Adrenal gland (tissue), 12 donors: ENCODE data around the gene MUSK. TPM values are rescaled to one million over a fixed set of nuclear protein-coding genes. Genes with fewer than 3 reads are reported as not detected.

Experiments
- DNase-seq, 7 donors: peaks; one replicate each; pipeline ENCODE4 v3.0.0-alpha.2; 2019 to 2020
- H3K27ac ChIP-seq, 5 donors: fragments of 200-600 bp; sonication (generic) in 4 of 5; 1 replicate in 3 of 5; 2 replicates in 2 of 5; pipeline versions ENCODE4 v1.5.1 to v1.8.0; 2016 to 2020; ENCODE audit warnings: mild to moderate bottlenecking in 1 of 5
- H3K27me3 ChIP-seq: fragments of 200-600 bp; 2 replicates; pipeline ENCODE4 v1.8.0; 2021
- H3K36me3 ChIP-seq, 2 donors: fragments of 200-600 bp; replicated peaks in 1 of 2; 1 replicate in 1 of 2; 2 replicates in 1 of 2; pipeline versions ENCODE4 v1.5.1 to v1.8.0; 2018 to 2022
- H3K4me1 ChIP-seq, 2 donors: fragments of 200-600 bp; replicated peaks in 1 of 2; 1 replicate in 1 of 2; 2 replicates in 1 of 2; pipeline versions ENCODE4 v1.5.1 to v1.8.0; 2018 to 2021
- H3K4me3 ChIP-seq, 4 donors: fragments of 200-600 bp; sonication (generic) in 3 of 4; one replicate each; pipeline ENCODE4 v1.5.1; 2016 to 2018
- H3K9me3 ChIP-seq, 3 donors: fragments of 200-600 bp; sonication (generic) in 1 of 3; replicated peaks in 1 of 3; 1 replicate in 2 of 3; 2 replicates in 1 of 3; pipeline versions ENCODE4 v1.5.1 to v1.8.0; 2016 to 2021
- CTCF ChIP-seq, 6 experiments: fragments of 450-650 bp in 4 of 6; fragments of 200-600 bp in 2 of 6; sonication (generic) in 1 of 6; IDR thresholded peaks; 1 replicate in 5 of 6; 2 replicates in 1 of 6; pipeline versions ENCODE4 v1.5.1 to v1.8.0; 2016 to 2021; ENCODE audit warnings: antibody characterized with exemption in 6 of 6, mild to moderate bottlenecking in 2 of 6, moderate library complexity in 1 of 6
- POLR2A ChIP-seq, 2 donors: fragments of 450-650 bp; IDR thresholded peaks; one replicate each; pipeline ENCODE4 v1.6.1; 2017; ENCODE audit warnings: antibody characterized with exemption in 2 of 2, mild to moderate bottlenecking in 2 of 2, moderate library complexity in 1 of 2
- WGBS, 4 donors: extraction: QIAGEN DNeasy Blood & Tissue Kit in 2 of 4; methylation state at CpG; one replicate each; pipeline versions ENCODE4 v1.1.5 to v1.1.7; 2013 to 2017; 5-methylcytosine and 5-hydroxymethylcytosine counted together
- intact Hi-C, 2 donors: fragments of 100-400 bp; cut with DNase I; formaldehyde crosslinking; loops; one replicate each; pipeline versions ENCODE4 v1.14.1 to v1.15.0; 2022 to 2023
- polyA plus RNA-seq, 3 donors: library from polyadenylated mRNA; stranded (reverse); fragments of 200-250 nt in 2 of 3; fragments of 350-450 nt in 1 of 3; fragmentation: Illumina TruSeq in 1 of 3; extraction: RNeasy Lipid Tissue Mini Kit (QIAGEN cat#74804) in 1 of 3; gene quantifications; one replicate each; pipeline ENCODE4 v1.2.3, GENCODE V29; 2013 to 2014
- total RNA-seq, 9 donors: library from RNA; depleted of rRNA in 4 of 9; stranded (reverse); fragments of >200 nt in 4 of 9; fragments of 120-200 nt in 1 of 9; fragmentation: NEBNext Ultra II Directional in 1 of 9; extraction: Animal tissue kit (Norgen Biotek cat#: 25700) in 1 of 9; gene quantifications; one replicate each; pipeline versions ENCODE4 v1.1.0 to v1.2.4, GENCODE V29; 2013 to 2023
- donor health status: healthy with polysubstance abuse.
- donor health status: Bipolar disorder and iron deficiency.
- donor health status: DM: yes; HTN: yes; CAD: no.
- donor health status: DM: no; HTN: no; CAD: no.
- donor health status: DM: no; HTN: no; CAD: no.
- donor health status: DM: yes; HTN: yes; CAD: no.

The MUSK gene
- total and polyA plus RNA-seq, 12 donors = 0.04 to 5.1 (median 0.15) TPM; not detected in 2

GRCh38 chr9:110650991-110651411 is 17.6 kb upstream of the MUSK start:
- H3K36me3 ChIP-seq = no peaks in the 10 kb centered on the region
- DNase-seq = no peak
- H3K27ac ChIP-seq = peak overlapping the region in 1 of 5 donors; percentile 30
- no peaks in the 10 kb centered on the region for H3K4me1 ChIP-seq
- no peak overlapping the region for H3K4me3 ChIP-seq
- 50 to 61% (median 56%) methylated on average over 6 of the region's 6 CpGs for whole genome bisulfite sequencing, 4 donors
- no peaks in the 10 kb centered on the region for H3K27me3 ChIP-seq
- TF ChIP-seq CTCF (IDR thresholded peaks at IDR 0.05) (no peak), POLR2A (IDR thresholded peaks at IDR 0.05) (no peak)
- no peaks in the 10 kb centered on the region for H3K9me3 ChIP-seq
- intact Hi-C loops = no loop called here

GRCh38 chr9:110655754-110656641 is 12.6 kb upstream of the MUSK start:
- no peaks in the 10 kb centered on the region for H3K4me1 ChIP-seq
- WGBS, 4 donors = 53 to 69% (median 59%) methylated on average over 6 of the region's 6 CpGs
- intact Hi-C loops = no loop called here
- no peaks in the 10 kb centered on the region for H3K27me3 ChIP-seq
- no peaks in the 10 kb centered on the region for H3K9me3 ChIP-seq
- no peak overlapping the region for H3K4me3 ChIP-seq
- TF ChIP-seq POLR2A (IDR thresholded peaks at IDR 0.05) (no peak), CTCF (IDR thresholded peaks at IDR 0.05) (no peak)
- DNase-seq = peak in 5 of 7 donors; percentile 11 to 64 (median 23)
- peak overlapping the region in 1 of 5 donors; percentile 67 for H3K27ac ChIP-seq
- H3K36me3 ChIP-seq = no peaks in the 10 kb centered on the region

GRCh38 chr9:110659891-110660541 is 8.6 kb upstream of the MUSK start:
- no peak overlapping the region for H3K4me3 ChIP-seq
- no peaks in the 10 kb centered on the region for H3K36me3 ChIP-seq
- no peaks in the 10 kb centered on the region for H3K27me3 ChIP-seq
- TF ChIP-seq CTCF (IDR thresholded peaks at IDR 0.05) (no peak), POLR2A (IDR thresholded peaks at IDR 0.05) (no peak)
- no peak overlapping the region for H3K27ac ChIP-seq
- WGBS, 4 donors = 73 to 88% (median 78%) methylated on average over 2 of the region's 2 CpGs
- intact Hi-C loops = no loop called here
- no peak for DNase-seq
- no peaks in the 10 kb centered on the region for H3K9me3 ChIP-seq
- no peaks in the 10 kb centered on the region for H3K4me1 ChIP-seq

- WGBS, 4 donors = 66 to 75% (median 73%) methylated on average over 5 of the region's 5 CpGs
- Histone ChIP-seq H3K36me3 (no peaks in the 10 kb centered on the region), H3K9me3 (no peaks in the 10 kb centered on the region), H3K4me1 (no peaks in the 10 kb centered on the region), H3K27me3 (no peaks in the 10 kb centered on the region), H3K4me3 (no peak overlapping the region), H3K27ac (no peak overlapping the region)
- TF ChIP-seq CTCF (IDR thresholded peaks at IDR 0.05) = no peak
- no peak for TF ChIP-seq POLR2A (IDR thresholded peaks at IDR 0.05)
- no peak for DNase-seq
- intact Hi-C loops = no loop called here
Measured at GRCh38 chr9:110669433-110669832, 842 bp downstream of the MUSK start.
